ENCODE data around the gene SETMAR.
A peak's percentile ranks its signal among the peaks of the same experiment; 100 is the strongest.
"Not testable (repeated sequence)": the region's sequence is repeated elsewhere in the genome, so short reads cannot be mapped to it uniquely, and the experiment has no call there.

Gene SETMAR

GRCh38 chr3:4313606-4314293 lies 10.6 kb downstream of the SETMAR start:
- no peak for DNase-seq (ENCODE audit: low read depth in 2 of 2)

- no peak for DNase-seq (ENCODE audit: low read depth in 2 of 2)
Observed at GRCh38 chr3:4314688-4315087, 11.5 kb downstream of the SETMAR start.

GRCh38 chr3:4320096-4320911 lies 17.1 kb downstream of the SETMAR start:
- no peak for DNase-seq (ENCODE audit: low read depth in 2 of 2)

DNA sequence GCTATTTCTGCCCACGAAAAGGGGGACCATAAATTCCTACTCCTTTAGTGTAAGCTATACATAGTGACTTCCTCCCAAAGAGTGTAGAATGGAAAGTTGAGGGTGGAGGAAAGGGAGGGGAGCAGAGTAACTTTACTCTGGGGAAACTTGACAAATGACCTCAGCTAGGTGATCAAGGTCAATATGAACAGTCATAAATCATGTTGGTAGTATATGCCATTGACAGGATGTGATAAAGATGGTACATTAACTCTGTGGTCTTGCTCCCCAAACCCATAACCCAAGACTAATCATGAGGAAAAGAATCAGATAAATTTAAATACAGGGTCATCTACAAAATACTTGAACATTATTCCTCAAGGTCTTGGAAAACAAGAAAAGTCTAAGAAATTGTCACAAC lies 18.6 kb downstream of the SETMAR start:
- DNase-seq (ENCODE audit: low read depth in 2 of 2) = no peak

DNA sequence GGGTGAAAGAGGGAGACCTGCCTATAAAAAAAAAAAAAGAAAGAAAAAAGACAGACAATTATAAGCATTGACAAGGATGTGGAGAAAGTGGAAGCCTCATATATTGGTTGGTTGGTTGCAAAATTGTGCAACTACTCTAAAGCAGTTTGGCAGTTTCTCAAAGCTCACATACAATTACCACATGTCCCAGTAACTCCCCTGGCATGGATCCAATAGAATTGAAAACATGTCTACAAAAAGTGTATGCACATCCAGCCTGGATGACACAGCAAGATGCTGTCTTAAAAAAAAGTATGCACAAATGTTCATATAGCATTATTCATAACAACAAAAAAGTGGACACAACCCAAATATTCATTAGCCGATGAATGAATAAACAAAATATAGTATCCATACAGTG lies 19.5 kb downstream of the SETMAR start:
- DNase-seq (ENCODE audit: low read depth in 2 of 2) = no peak

DNA sequence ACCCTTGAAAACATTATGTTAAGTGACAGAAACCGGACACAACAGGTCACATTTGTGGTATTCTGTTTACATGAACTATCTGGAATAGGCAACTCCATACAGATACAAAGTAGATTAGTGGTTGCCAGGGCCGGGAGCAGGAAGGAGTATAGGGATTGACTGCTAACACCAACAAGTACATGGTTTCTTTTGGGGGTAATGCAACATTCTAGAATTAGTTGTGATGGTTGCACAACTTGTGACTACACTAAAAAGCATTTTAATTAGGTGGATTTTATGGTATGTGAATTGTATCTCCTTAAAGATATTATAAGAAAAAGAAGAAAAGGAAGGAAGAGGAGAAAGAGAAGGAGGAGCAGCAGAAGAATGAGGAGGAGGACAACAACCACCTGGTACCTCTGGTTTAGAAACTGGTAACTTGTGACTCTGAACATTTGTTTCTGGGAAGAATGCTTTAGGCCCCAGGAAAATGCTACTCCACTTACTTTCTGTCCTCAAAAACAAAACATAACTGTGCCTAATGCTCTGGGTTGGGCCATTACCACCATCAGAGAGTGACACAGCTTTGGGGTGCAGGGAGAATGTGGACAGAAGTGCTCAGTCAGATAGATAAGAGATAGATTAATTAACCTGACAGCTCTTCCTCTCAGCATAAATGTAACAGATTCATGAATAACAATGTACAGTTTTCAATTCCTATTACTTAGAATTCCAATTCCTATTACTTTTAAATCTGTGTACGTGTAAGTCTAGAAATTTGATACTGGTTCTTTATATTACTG lies 20.3 kb downstream of the SETMAR start:
- DNase-seq (ENCODE audit: low read depth in 2 of 2) = no peak

GRCh38 chr3:4326868-4327267 lies 23.7 kb downstream of the SETMAR start:
- no peak for DNase-seq (ENCODE audit: low read depth in 2 of 2)

GRCh38 chr3:4329806-4330205 lies 26.6 kb downstream of the SETMAR start:
- not testable (repeated sequence) for DNase-seq (ENCODE audit: low read depth in 2 of 2)

GRCh38 chr3:4332111-4332510 lies 28.9 kb downstream of the SETMAR start:
- no peak for DNase-seq (ENCODE audit: low read depth in 2 of 2)

DNA sequence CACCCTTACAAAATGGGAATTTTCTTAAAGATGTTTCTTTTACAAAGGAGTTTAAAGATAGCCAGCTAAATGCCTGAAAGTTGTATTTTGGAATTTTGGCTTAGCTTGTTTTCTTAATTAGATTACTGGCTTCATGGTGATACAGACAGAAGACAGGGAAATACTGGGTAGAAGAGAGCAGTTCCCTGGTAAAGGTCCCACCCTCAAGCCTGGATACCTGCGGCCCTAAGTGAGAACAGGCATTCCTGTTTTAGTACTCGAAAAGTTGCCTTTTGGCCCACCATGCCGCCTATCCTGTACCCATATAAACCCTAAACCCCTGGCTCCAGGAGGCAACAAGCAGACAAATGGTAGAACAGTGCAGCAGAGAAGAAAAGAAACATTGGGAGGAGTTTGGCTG lies 29.4 kb downstream of the SETMAR start:
- DNase-seq (ENCODE audit: low read depth in 2 of 2) = no peak

DNA sequence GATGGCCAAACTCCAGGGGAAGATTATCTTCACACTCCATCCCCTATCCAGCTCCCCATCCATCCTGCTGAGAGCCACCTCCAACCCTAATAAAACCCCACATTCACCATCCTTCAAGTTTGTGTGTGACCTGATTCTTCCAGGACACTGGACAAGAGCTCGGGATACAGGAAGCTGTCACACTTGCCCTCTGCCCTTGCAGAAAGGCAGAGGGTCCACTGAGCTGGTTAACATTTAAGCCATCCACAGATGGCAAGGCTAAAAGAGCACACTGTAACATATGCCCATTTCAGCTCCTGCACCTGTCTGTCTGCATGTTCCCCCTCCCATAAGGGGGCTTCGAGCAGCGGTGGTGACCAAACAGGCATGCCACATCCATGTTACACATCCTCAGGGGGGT lies 29.8 kb downstream of the SETMAR start:
- DNase-seq (ENCODE audit: low read depth in 2 of 2) = no peak

GRCh38 chr3:4334548-4334947 lies 31.4 kb downstream of the SETMAR start:
- DNase-seq (ENCODE audit: low read depth in 2 of 2) = no peak

DNA sequence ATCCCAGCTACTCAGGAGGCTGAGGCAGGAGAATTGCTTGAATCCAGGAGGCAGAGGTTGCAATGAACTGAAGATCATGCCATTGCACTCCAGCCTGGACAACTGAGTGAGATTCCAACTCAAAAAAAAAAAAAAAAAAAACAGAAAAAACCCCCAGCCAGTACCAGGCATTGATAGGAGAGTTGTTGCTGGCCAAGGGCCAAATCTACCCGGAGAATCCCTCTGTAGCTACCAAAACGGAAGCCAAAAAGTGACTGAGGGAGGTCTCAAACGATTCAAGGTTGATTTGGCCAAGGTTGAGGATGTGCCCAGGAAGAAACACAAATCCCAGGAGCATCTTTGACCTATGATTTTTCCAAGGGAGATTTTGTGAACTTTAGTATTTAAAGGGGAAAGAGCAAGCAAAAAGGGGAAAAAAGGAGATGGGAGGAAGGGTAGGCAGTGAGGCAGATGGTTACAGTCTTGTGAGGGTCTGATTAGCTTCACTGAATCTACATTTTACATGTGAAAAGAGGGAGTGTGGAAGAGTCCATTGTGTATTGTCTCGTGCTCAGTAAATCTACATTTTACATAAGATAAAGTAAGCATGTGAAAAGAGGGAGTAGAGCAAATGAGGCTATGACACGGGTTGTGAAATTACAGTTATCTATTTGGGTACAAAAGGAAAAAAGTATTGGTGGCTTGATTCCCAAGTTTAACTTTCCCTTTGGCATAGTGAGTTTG lies 32.8 kb downstream of the SETMAR start:
- no peak for DNase-seq (ENCODE audit: low read depth in 2 of 2)

- no peak for DNase-seq (ENCODE audit: low read depth in 2 of 2)
Observed at GRCh38 chr3:4336850-4337546, 33.8 kb downstream of the SETMAR start.

- DNase-seq (ENCODE audit: low read depth in 2 of 2) = no peak
Observed at GRCh38 chr3:4338751-4339150, 35.6 kb downstream of the SETMAR start.

- no peak for DNase-seq (ENCODE audit: low read depth in 2 of 2)
Observed at GRCh38 chr3:4340077-4340410, 36.9 kb downstream of the SETMAR start.

GRCh38 chr3:4340411-4341335 lies 37.5 kb downstream of the SETMAR start:
- no peak for DNase-seq (ENCODE audit: low read depth in 2 of 2)

- DNase-seq (ENCODE audit: low read depth in 2 of 2) = no peak
Observed at GRCh38 chr3:4341336-4341675, 38.1 kb downstream of the SETMAR start.

- DNase-seq (ENCODE audit: low read depth in 2 of 2) = no peak
Observed at GRCh38 chr3:4343258-4343657, 40.1 kb downstream of the SETMAR start.

DNA sequence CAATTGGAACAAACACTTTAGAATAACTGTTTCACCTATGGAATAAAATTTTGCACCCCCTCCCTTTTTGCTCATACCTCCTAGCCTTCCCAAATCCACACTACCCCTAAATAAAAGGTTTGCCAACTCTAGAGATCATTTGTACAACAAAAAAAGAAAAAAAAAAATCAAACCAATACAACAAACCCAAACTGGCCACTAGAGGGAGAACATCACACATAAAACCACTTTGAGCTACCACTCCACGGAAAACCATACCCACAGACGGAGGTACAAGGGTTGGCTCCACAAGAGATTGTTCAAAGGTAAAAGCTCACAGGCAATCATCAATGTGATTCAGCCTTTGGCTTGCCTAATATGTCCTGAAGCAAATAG lies 47.6 kb downstream of the SETMAR start:
- DNase-seq (ENCODE audit: low read depth in 2 of 2) = peak; percentile 1 to 23
